ENCODE data around the gene TTC28.

The TTC28 gene

DNA sequence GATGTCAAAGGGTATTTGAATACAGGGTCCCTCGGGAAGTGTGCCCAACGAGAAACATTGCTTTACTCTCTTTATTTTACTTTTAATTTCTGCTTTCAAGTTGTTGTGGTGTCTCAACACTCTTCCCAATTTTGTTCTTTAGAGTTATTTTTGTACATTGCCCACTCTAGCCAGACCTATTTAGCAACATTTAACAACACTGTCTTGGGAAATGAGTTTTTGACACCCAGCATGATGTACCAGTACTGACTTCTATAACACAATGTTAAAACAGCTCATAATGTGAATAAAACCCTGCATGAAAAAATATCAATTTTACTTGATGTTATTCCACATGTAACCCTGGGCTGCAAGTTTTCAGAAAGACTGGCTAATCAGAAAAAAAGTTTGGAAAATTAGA lies 410.4 kb downstream of the TTC28 start:
- DNase-seq (ENCODE audit: low spot score): no peak

- no peak for DNase-seq (ENCODE audit: low spot score)
Observed at GRCh38 chr22:28268850-28269249, 410.8 kb downstream of the TTC28 start.

- DNase-seq (ENCODE audit: low spot score): no peak
Observed at GRCh38 chr22:28268171-28268570, 411.5 kb downstream of the TTC28 start.

GRCh38 chr22:28260619-28261018 lies 419.0 kb downstream of the TTC28 start:
- no peak for DNase-seq (ENCODE audit: low spot score)

DNA sequence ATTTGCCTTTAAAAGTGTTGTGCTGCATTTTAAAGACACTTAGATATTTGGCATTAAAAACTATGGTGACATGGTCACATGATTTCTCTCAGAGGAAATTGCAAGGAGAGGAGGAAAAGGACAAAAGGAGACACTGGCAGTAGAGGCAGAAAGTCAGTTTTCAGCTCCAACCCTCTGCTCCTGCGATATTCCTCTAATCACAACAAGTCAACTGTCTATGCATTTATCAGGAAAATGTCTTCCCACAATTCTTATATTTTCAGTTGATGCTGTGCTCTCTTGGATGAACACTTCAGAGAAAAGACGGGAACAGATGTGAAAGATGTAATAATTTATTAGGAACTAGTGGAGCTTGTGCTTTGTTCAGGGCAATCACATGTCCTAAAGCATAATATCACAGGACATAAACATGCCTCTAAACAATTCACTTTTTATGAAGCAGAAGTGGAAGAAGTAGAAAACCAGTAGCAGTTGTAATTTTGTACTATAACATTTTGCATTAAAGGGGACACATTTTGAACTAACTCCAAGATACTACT lies 419.8 kb downstream of the TTC28 start:
- no peak for DNase-seq (ENCODE audit: low spot score)

- DNase-seq (ENCODE audit: low spot score): no peak
Observed at GRCh38 chr22:28254396-28254795, 425.2 kb downstream of the TTC28 start.

- no peak for DNase-seq (ENCODE audit: low spot score)
Observed at GRCh38 chr22:28252539-28252938, 427.1 kb downstream of the TTC28 start.

GRCh38 chr22:28250036-28250695 lies 429.5 kb downstream of the TTC28 start:
- no peak for DNase-seq (ENCODE audit: low spot score)

- no peak for DNase-seq (ENCODE audit: low spot score)
Observed at GRCh38 chr22:28249402-28249801, 430.2 kb downstream of the TTC28 start.

- peak; percentile 63 for DNase-seq (ENCODE audit: low spot score)
Observed at GRCh38 chr22:28247667-28248363, 431.8 kb downstream of the TTC28 start.

DNA sequence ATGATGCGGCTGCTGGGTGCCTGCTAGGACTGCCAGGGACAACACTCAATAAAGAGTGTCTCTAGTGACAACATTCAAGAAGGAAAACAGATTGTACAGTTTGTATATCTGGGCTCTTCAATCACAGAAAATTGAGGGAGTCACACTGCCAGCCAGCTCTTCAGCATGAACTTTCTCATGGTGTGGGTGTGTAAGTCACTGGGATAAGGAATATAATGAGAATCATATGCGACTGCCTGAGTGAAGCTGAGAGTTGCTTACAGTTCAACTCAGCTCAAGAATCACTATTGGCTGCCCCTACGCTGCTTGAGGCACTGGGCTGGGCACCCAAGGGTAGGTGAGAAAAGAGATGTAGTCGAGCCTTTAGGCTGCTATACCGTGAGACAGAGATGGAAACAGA lies 432.5 kb downstream of the TTC28 start:
- DNase-seq (ENCODE audit: low spot score): no peak

- no peak for DNase-seq (ENCODE audit: low spot score)
Observed at GRCh38 chr22:28246397-28246796, 433.2 kb downstream of the TTC28 start.

DNA sequence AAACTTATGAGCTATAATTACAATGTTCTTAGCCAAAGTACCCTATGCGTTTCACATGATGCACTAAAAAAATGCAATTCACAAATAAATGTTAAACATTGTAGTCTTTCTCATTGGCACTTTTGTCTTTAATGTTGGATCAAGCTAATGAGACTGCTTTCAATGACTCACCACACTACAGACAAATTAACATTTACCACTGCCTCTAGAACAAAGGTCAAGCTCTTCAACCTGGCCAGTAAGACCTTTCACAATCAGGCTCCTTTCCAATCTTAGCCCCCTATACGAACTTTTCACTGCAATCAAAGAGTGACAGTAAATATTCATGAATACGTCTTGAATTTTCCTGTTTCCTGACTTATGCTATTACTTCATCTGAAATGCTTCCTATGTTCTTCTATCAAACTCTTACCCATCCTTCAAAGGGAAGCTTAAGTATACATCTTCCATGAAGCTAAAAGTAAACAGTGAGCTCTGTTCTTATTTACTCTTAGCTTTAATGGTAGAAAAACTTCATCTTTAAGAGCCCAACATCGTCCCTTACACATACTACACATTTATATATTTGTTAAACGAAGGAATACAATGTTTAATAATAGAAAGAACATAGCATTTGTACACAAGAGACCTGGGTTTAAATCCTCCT lies 433.9 kb downstream of the TTC28 start:
- DNase-seq (ENCODE audit: low spot score): no peak

- DNase-seq (ENCODE audit: low spot score): no peak
Observed at GRCh38 chr22:28244757-28245156, 434.9 kb downstream of the TTC28 start.

DNA sequence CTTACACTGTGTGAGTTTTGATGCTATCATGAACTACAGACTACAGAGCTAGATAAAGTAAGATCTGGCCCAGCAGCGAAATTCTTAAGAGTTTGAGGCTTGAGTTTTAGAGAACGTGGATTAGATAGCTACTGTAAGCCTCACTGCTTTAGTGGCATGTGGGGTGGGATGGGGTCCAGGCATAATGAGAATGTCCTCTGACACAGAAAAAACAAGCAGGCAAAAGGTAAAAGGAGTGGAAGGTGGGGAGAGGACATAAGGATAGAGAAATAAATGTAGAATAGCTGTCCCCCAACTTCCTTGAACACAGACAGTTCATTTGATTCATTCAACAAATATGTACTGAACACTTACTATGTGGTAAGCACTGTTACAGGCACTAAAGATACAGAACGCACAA lies 436.1 kb downstream of the TTC28 start:
- DNase-seq (ENCODE audit: low spot score): no peak

DNA sequence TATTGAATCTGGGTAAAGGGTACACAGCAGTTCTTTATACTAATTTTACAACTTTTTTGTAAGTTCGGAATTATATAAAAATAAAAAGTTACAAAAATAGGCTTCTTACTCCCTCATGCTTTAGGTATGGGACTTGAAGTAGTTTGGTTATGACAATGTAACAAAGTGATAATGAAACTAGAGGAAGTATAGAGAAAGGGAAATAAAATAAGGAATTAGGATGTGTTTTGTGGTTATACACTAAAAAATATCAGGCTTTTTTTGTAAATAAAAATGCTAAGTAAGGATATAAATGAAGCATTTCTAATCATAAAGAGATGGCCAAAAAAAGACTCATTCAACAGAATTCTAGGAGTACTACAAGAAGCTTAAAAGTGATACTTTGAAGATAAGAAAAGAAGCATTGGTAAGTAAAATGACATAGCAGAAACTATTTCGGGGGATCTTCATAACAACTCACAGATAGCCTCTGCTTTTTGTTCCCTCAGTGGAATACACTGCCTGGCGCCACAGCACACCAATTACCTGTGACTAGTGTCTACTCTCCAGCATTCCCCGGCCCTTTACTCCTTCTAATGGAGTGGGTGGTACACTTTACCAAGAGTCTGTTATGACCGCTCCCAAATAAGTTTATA lies 437.9 kb downstream of the TTC28 start:
- no peak for DNase-seq (ENCODE audit: low spot score)

DNA sequence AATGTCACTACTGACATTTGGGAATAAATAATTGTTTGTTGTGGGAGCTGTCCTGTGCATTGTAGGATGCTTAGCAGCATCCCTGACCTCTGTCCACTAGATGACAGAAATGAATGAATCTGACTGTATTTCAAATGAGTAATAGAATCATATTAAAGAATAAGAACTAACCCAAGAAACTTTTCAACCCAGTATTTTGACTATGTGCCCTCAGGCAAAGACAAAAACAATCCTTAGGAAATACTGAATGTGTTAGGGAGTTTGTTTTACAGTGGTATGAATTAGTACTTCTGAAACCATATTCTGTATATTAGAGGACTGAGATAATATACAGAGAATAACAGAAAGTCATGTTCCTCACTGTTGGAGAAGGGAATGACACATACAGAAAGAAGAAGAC lies 439.7 kb downstream of the TTC28 start:
- no peak for DNase-seq (ENCODE audit: low spot score)

- DNase-seq (ENCODE audit: low spot score): no peak
Observed at GRCh38 chr22:28237783-28238182, 441.9 kb downstream of the TTC28 start.

- DNase-seq (ENCODE audit: low spot score): no peak
Observed at GRCh38 chr22:28237112-28237511, 442.5 kb downstream of the TTC28 start.

DNA sequence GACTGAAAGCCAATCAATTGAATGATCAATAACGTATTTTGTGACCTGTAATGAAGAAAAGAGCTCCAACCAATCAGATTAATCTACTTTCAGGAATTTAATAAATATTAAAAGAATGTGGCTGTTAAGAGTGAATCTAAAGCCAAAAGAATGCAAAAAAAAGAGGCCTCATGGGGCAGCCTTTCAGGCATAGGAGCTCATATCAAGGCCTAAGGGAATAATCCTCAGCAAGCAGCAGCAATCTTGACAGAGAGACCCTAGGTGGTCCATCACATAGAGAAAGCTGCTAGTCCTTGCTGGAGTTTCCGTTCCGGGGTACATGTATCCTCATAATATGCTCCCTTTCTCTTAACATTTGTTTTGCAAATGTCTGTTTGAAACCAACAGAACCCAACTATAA lies 447.4 kb downstream of the TTC28 start:
- no peak for DNase-seq (ENCODE audit: low spot score)

GRCh38 chr22:28231441-28231840 lies 448.2 kb downstream of the TTC28 start:
- no peak for DNase-seq (ENCODE audit: low spot score)

DNA sequence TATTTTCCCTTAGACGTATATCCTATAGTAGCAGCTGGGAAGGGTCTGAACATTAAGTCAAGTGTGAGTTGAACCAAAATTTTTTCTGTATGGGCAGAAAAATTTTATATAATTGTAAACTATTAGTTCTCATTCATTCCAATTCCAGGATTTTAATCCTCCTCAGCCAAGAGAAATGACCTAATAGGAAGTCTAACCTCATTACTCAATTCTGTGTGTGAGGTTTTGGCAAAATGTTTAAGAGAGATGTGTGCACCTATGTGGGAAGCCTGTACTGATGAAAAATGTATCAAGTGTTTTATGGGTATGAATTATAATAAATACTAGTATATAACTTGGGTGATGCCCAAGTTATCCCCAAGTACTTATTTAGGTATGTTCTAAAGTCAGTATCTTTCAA lies 449.0 kb downstream of the TTC28 start:
- no peak for DNase-seq (ENCODE audit: low spot score)

Measured in putamen (tissue), 1 donor.